NOMO-1 treated with dmso at 0.1 percent for 144 hours (cell line): ENCODE data around the gene ECE1.

ENCODE experiments used
- DNase-seq: peaks from one replicate; lab custom pipeline; 2025; ENCODE audit not compliant: unreplicated experiment; lab: John Stamatoyannopoulos, UW

ECE1 gene

GRCh38 chr1:21325731-21326387 lies 35.6 kb upstream of the ECE1 start:
- no peak for DNase-seq

- peak; percentile 56 for DNase-seq
Measured at GRCh38 chr1:21325231-21325718, 35.0 kb upstream of the ECE1 start.

- peak; percentile 51 for DNase-seq
Measured at GRCh38 chr1:21324368-21325141, 34.3 kb upstream of the ECE1 start.

- no peak for DNase-seq
Measured at GRCh38 chr1:21323091-21323490, 32.8 kb upstream of the ECE1 start.

- no peak for DNase-seq
Measured at GRCh38 chr1:21322681-21323016, 32.4 kb upstream of the ECE1 start.

GRCh38 chr1:21321963-21322680 lies 31.9 kb upstream of the ECE1 start:
- DNase-seq = no peak

GRCh38 chr1:21320410-21321108 lies 30.3 kb upstream of the ECE1 start:
- no peak for DNase-seq

- no peak for DNase-seq
Measured at GRCh38 chr1:21319447-21320407, 29.5 kb upstream of the ECE1 start.

- no peak for DNase-seq
Measured at GRCh38 chr1:21318714-21319159, 28.5 kb upstream of the ECE1 start.

- no peak for DNase-seq
Measured at GRCh38 chr1:21318057-21318713, 27.9 kb upstream of the ECE1 start.

- DNase-seq = no peak
Measured at GRCh38 chr1:21317690-21318043, 27.4 kb upstream of the ECE1 start.

GRCh38 chr1:21317035-21317689 lies 26.9 kb upstream of the ECE1 start:
- no peak for DNase-seq

- DNase-seq = no peak
Measured at GRCh38 chr1:21314743-21315396, 24.6 kb upstream of the ECE1 start.

GRCh38 chr1:21313886-21314721 lies 23.8 kb upstream of the ECE1 start:
- DNase-seq = no peak

- DNase-seq = no peak
Measured at GRCh38 chr1:21313203-21313885, 23.1 kb upstream of the ECE1 start.

- no peak for DNase-seq
Measured at GRCh38 chr1:21312407-21312992, 22.2 kb upstream of the ECE1 start.

GRCh38 chr1:21311016-21311415 lies 20.8 kb upstream of the ECE1 start:
- DNase-seq = no peak
